Left ventricle myocardium inferior (tissue), 1 donor: ENCODE data around the gene NDUFS1. TPM values are rescaled to one million over a fixed set of nuclear protein-coding genes. Genes with fewer than 3 reads are reported as not detected.
A peak's percentile ranks its signal among the peaks of the same experiment; 100 is the strongest.
"Not testable (repeated sequence)": the region's sequence is repeated elsewhere in the genome, so short reads cannot be mapped to it uniquely, and the experiment has no call there.

Experiments
- DNase-seq: peaks from one replicate; pipeline ENCODE4 v3.0.0-alpha.2; 2020
- H3K27ac ChIP-seq: fragments of 200-600 bp; replicated peaks from 2 replicates; pipeline ENCODE4 v1.8.0; 2021
- H3K27me3 ChIP-seq: fragments of 200-600 bp; 2 replicates; pipeline ENCODE4 v1.8.0; 2021; ENCODE audit warnings: low read depth
- H3K36me3 ChIP-seq: fragments of 200-600 bp; 2 replicates; pipeline ENCODE4 v1.8.0; 2021
- H3K4me1 ChIP-seq: fragments of 200-600 bp; 2 replicates; pipeline ENCODE4 v1.8.0; 2021
- H3K4me3 ChIP-seq: fragments of 200-600 bp; 2 replicates; pipeline ENCODE4 v1.8.0; 2021; ENCODE audit warnings: mild to moderate bottlenecking, moderate library complexity
- H3K9me3 ChIP-seq: fragments of 200-600 bp; replicated peaks from 2 replicates; pipeline ENCODE4 v1.8.0; 2021
- intact Hi-C: fragments of 100-400 bp; cut with micrococcal nuclease; formaldehyde crosslinking; loops from one replicate; pipeline ENCODE4 v1.11.0; 2022
- total RNA-seq: library from RNA; stranded (reverse); fragmentation: NEBNext Ultra II Directional; extraction: Animal tissue kit (Norgen Biotek cat#: 25700); gene quantifications from one replicate; pipeline ENCODE4 v1.2.1, GENCODE V29; 2021
- TF ChIP-seq, protein P1 (sequence below): fragments of 200-600 bp; IDR thresholded peaks from 2 replicates; pipeline ENCODE4 v1.8.0; 2021; ENCODE audit warnings: antibody characterized with exemption, mild to moderate bottlenecking, borderline replicate concordance
- donor health status: DM: no; HTN: yes; CAD: no; lungs with severe emphysema.

NDUFS1 gene
- total RNA-seq, 1 donor from 2014 or later = 486 TPM

DNA sequence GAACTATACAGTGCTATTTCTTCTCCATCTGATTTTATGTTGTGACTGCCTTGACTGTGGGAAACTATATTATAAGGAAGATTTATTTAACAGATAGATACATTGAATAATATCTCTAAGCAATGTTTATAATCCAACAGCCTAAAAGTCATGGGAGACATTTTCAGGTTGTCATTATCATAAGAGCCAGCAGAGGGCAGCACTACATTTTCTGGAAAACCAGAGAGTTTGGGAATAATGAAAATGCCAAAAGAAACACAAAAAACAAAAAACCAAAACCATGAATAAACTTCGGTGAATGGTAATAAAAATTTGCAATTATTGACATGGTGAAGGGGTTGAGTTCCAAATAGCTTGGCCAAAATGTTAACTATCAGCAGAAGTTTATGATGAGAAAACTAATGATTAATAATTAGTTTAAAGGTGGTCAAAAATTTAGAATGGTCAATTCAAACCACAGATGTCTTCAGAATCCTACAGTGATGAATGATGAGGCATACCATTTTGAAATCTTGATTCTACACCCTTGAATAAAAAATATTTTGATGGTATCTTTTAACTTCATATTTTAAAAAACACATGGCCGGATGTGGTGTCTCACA lies 5.1 kb upstream of the NDUFS1 start:
- H3K27me3 ChIP-seq = no peaks in the 10 kb centered on the region
- intact Hi-C loops = no loop called here
- peaks cover 42% of the 10 kb centered on the region for H3K36me3 ChIP-seq
- no peaks in the 10 kb centered on the region for H3K9me3 ChIP-seq
- no peak overlapping the region for H3K4me3 ChIP-seq
- no peak for DNase-seq
- no peak overlapping the region for H3K27ac ChIP-seq
- TF ChIP-seq, protein P1, sequence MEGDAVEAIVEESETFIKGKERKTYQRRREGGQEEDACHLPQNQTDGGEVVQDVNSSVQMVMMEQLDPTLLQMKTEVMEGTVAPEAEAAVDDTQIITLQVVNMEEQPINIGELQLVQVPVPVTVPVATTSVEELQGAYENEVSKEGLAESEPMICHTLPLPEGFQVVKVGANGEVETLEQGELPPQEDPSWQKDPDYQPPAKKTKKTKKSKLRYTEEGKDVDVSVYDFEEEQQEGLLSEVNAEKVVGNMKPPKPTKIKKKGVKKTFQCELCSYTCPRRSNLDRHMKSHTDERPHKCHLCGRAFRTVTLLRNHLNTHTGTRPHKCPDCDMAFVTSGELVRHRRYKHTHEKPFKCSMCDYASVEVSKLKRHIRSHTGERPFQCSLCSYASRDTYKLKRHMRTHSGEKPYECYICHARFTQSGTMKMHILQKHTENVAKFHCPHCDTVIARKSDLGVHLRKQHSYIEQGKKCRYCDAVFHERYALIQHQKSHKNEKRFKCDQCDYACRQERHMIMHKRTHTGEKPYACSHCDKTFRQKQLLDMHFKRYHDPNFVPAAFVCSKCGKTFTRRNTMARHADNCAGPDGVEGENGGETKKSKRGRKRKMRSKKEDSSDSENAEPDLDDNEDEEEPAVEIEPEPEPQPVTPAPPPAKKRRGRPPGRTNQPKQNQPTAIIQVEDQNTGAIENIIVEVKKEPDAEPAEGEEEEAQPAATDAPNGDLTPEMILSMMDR = peak; percentile 82
- H3K4me1 ChIP-seq = peaks cover 25% of the 10 kb centered on the region

- Histone ChIP-seq H3K36me3 (peaks cover 42% of the 10 kb centered on the region), H3K4me3 (no peak overlapping the region), H3K27ac (no peak overlapping the region), H3K9me3 (no peaks in the 10 kb centered on the region), H3K4me1 (peaks cover 34% of the 10 kb centered on the region), H3K27me3 (no peaks in the 10 kb centered on the region)
- intact Hi-C loops = no loop called here
- DNase-seq = no peak
- TF ChIP-seq, protein P1 = no peak
These were observed 4.1 kb upstream of the NDUFS1 start for GRCh38 chr2:206163251-206163880.

DNA sequence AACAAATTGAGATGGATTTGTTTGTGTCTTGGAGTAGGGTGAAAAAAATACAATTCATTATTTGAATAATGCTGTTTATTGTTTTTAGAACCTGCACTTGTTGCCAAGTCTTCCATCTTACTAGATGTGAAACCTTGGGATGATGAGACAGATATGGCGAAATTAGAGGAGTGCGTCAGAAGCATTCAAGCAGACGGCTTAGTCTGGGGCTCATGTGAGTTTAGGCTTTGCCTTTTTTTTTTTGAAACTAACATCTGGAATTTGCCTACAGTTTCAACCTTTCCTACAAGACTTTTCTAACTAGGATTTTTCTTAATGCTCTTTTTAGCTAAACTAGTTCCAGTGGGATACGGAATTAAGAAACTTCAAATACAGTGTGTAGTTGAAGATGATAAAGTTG lies 3.2 kb upstream of the NDUFS1 start:
- DNase-seq, H3K27ac ChIP-seq, H3K9me3 ChIP-seq, H3K27me3 ChIP-seq, intact Hi-C loops, H3K4me3 ChIP-seq: not testable (repeated sequence)
- peaks cover 44% of the 10 kb centered on the region for H3K4me1 ChIP-seq
- peaks cover 32% of the 10 kb centered on the region for H3K36me3 ChIP-seq

DNA sequence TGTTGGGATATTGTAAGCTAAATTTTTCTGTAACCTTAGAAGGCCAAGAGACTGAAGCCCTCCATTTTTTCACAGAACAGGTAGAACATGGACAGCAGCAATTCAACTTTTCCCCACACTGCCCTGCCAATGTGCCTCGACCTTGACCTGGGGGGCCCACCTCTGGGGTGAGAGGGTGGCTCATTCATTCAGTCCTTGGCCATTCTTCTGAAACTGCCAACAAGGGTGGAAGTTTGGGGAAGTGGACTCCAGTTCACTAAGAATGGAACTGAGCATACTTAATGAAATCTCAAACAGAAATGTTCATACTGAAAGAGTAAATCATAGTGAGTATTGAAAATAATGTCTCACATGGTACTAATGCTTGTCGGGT lies 1.5 kb upstream of the NDUFS1 start:
- peak overlapping the region; percentile 94 for H3K27ac ChIP-seq

GRCh38 chr2:206160125-206160806 lies 1.0 kb upstream of the NDUFS1 start:
- Histone ChIP-seq H3K9me3 (no peaks in the 10 kb centered on the region), H3K4me1 (peaks cover 63% of the 10 kb centered on the region), H3K27me3 (no peaks in the 10 kb centered on the region), H3K27ac (peak overlapping the region; percentile 94), H3K4me3 (peak overlapping the region; percentile 86), H3K36me3 (peaks cover 31% of the 10 kb centered on the region)
- DNase-seq = no peak
- TF ChIP-seq, protein P1 = no peak
- intact Hi-C loops = no loop called here

More for the DNA sequence above, 1.5 kb upstream of the NDUFS1 start:
- intact Hi-C loops = no loop called here
- H3K36me3 ChIP-seq = peaks cover 31% of the 10 kb centered on the region
- TF ChIP-seq, protein P1 = no peak
- H3K9me3 ChIP-seq = no peaks in the 10 kb centered on the region
- DNase-seq = no peak
- no peaks in the 10 kb centered on the region for H3K27me3 ChIP-seq
- peaks cover 58% of the 10 kb centered on the region for H3K4me1 ChIP-seq
- H3K4me3 ChIP-seq = peak overlapping the region; percentile 86
